ENCODE data around the gene TBC1D10B. TPM values are rescaled to one million over a fixed set of nuclear protein-coding genes. Genes with fewer than 3 reads are reported as not detected.

TBC1D10B gene
- total RNA-seq, 2 experiments from 2014 or later: 39.7 to 41.3 TPM

GRCh38 chr16:30353438-30354129, 16.7 kb downstream of the TBC1D10B start:
- H3K27me3 Mint-ChIP-seq: no peaks in the 10 kb centered on the region
- CTCF ChIA-PET: interaction anchor here (1.8 to 2.0 kb wide), 3 partner anchors 13 to 56 kb away, joined by 5 to 8 read pairs (median 5); partner anchors contain the start of gene ZNF771
- no peak overlapping the region for H3K27ac Mint-ChIP-seq
- DNase-seq (no peak), ATAC-seq (no peak)
- H3K4me1 Mint-ChIP-seq (ENCODE audit: low read depth): peaks cover 60% of the 10 kb centered on the region
- POLR2A ChIA-PET: interaction anchor here (0.9 to 9.7 kb wide), 7 partner anchors 7 to 219 kb away, joined by 3 to 73 read pairs (median 6); partner anchors contain the start of gene TBC1D10B
- TF ChIP-seq, protein P1, sequence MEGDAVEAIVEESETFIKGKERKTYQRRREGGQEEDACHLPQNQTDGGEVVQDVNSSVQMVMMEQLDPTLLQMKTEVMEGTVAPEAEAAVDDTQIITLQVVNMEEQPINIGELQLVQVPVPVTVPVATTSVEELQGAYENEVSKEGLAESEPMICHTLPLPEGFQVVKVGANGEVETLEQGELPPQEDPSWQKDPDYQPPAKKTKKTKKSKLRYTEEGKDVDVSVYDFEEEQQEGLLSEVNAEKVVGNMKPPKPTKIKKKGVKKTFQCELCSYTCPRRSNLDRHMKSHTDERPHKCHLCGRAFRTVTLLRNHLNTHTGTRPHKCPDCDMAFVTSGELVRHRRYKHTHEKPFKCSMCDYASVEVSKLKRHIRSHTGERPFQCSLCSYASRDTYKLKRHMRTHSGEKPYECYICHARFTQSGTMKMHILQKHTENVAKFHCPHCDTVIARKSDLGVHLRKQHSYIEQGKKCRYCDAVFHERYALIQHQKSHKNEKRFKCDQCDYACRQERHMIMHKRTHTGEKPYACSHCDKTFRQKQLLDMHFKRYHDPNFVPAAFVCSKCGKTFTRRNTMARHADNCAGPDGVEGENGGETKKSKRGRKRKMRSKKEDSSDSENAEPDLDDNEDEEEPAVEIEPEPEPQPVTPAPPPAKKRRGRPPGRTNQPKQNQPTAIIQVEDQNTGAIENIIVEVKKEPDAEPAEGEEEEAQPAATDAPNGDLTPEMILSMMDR (IDR thresholded peaks at IDR 0.05): no peak
- intact Hi-C loops (cut with micrococcal nuclease): no loop called here
- H3K9me3 Mint-ChIP-seq: no peaks in the 10 kb centered on the region
- H3K4me3 Mint-ChIP-seq: peak overlapping the region; percentile 97
- peaks cover 41% of the 10 kb centered on the region for H3K36me3 Mint-ChIP-seq (ENCODE audit: low read depth)

DNA sequence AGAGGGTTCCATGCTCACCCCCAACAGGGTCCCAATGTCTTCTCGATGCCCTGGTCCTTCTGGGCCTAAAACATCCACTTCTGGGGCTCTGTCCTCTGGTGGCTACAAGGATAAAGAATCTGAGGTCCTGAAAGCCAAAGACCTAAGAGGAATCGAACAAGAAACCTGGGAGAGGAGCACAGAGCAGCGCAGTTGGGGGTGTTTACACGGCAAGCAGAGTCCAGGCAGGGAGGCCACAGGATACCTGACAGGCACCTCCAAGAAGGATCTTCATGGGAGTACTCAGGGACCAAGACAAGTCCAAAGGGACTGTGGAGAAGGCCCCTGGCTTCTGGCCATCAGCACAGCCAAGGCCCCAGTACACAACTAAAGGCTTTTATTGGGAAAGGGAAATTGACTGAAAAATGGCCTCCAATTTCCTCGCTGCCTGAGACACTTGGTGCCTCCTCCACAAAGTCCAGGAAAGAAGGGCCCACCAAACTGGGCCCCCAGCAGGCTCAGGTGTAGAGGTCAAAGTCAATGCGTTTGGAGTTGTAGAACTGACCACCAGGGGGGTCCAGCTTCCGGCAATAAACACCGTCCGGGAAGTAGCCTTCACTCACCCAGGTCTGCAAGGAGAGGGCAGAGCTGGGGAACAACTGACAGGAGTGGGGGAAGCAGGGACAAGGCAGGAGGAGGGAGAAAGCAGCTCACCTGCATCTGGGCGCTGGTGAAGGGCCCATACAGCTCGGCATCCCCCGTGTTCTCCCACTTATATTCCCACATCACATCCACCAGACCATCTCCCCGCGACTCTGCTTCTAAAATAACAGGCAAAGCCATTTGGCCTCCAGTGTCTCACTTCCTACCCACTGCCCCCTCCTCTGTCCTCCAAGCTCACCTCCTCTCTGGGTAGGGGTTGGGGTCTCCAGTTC, 17.5 kb downstream of the TBC1D10B start:
- Mint-ChIP-seq H3K27me3 (no peaks in the 10 kb centered on the region), H3K4me3 (peak overlapping the region; percentile 24), H3K9me3 (no peaks in the 10 kb centered on the region), H3K4me1 (ENCODE audit: low read depth) (peaks cover 60% of the 10 kb centered on the region), H3K27ac (peak overlapping the region; percentile 42), H3K36me3 (ENCODE audit: low read depth) (peaks cover 41% of the 10 kb centered on the region)
- DNase-seq (no peak), ATAC-seq (no peak)
- ChIA-PET POLR2A (interaction anchor here (0.9 to 9.7 kb wide), 4 partner anchors 10 to 54 kb away, joined by 3 to 73 read pairs (median 4); partner anchors contain the start of gene TBC1D10B), CTCF (interaction anchor here (1.8 kb wide), 1 partner anchor 14 kb away, joined by 5 read pairs; no protein-coding TSS in a partner anchor)
- intact Hi-C loops (cut with micrococcal nuclease): no loop called here
- TF ChIP-seq, protein P1 (IDR thresholded peaks at IDR 0.05): no peak

GRCh38 chr16:30351586-30352419, 18.5 kb downstream of the TBC1D10B start:
- ATAC-seq: no peak
- peak overlapping the region; percentile 81 for H3K27ac Mint-ChIP-seq
- H3K36me3 Mint-ChIP-seq (ENCODE audit: low read depth): peaks cover 41% of the 10 kb centered on the region
- H3K9me3 Mint-ChIP-seq: no peaks in the 10 kb centered on the region
- POLR2A ChIA-PET: interaction anchor here (0.9 to 1.2 kb wide), 4 partner anchors 9 to 58 kb away, joined by 3 to 5 read pairs (median 3); no protein-coding TSS in a partner anchor
- no peak overlapping the region for H3K4me3 Mint-ChIP-seq
- intact Hi-C loops (cut with micrococcal nuclease): no loop called here
- CTCF ChIA-PET: no interaction called here
- TF ChIP-seq, protein P1 (IDR thresholded peaks at IDR 0.05): no peak
- DNase-seq: no peak
- peaks cover 56% of the 10 kb centered on the region for H3K4me1 Mint-ChIP-seq (ENCODE audit: low read depth)
- no peaks in the 10 kb centered on the region for H3K27me3 Mint-ChIP-seq

DNA sequence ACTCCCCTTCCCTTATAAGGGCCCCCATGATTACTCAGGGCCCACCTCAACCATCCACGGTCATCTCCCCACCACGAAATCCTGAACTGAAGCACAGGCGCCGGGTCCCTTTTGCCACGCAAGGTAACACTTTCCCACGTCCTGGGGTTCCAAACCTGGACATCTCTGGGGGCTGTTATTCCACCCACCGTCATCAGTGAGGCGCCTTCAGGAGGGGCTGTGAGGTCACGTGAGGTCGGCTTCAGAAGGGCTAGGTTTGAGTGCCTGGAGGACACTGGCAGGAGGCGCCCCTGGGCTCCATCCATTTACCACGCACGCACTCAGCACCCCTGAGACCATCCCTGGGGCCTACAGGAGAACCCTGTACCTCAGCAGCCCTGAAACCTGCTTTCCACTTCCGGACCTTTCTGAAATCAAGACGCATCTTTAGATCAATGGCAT, 19.3 kb downstream of the TBC1D10B start:
- intact Hi-C loops (cut with micrococcal nuclease): no loop called here
- ChIA-PET CTCF (no interaction called here), POLR2A (interaction anchor here (0.9 to 1.4 kb wide), 4 partner anchors 9 to 59 kb away, joined by 3 to 5 read pairs (median 4); no protein-coding TSS in a partner anchor)
- Mint-ChIP-seq H3K4me1 (ENCODE audit: low read depth) (peaks cover 50% of the 10 kb centered on the region), H3K27ac (peak overlapping the region; percentile 81), H3K27me3 (no peaks in the 10 kb centered on the region), H3K36me3 (ENCODE audit: low read depth) (peaks cover 41% of the 10 kb centered on the region), H3K4me3 (no peak overlapping the region), H3K9me3 (no peaks in the 10 kb centered on the region)
- TF ChIP-seq, protein P1 (IDR thresholded peaks at IDR 0.05): no peak
- ATAC-seq: no peak
- DNase-seq: no peak

Measured in activated CD8-positive, alpha-beta T cell treated with anti-CD3 and anti-CD28 coated beads for 36 hours (primary cell).